ENCODE results near the gene ELMOD1.
A peak's percentile ranks its signal among the peaks of the same experiment; 100 is the strongest.

The ELMOD1 gene

DNA sequence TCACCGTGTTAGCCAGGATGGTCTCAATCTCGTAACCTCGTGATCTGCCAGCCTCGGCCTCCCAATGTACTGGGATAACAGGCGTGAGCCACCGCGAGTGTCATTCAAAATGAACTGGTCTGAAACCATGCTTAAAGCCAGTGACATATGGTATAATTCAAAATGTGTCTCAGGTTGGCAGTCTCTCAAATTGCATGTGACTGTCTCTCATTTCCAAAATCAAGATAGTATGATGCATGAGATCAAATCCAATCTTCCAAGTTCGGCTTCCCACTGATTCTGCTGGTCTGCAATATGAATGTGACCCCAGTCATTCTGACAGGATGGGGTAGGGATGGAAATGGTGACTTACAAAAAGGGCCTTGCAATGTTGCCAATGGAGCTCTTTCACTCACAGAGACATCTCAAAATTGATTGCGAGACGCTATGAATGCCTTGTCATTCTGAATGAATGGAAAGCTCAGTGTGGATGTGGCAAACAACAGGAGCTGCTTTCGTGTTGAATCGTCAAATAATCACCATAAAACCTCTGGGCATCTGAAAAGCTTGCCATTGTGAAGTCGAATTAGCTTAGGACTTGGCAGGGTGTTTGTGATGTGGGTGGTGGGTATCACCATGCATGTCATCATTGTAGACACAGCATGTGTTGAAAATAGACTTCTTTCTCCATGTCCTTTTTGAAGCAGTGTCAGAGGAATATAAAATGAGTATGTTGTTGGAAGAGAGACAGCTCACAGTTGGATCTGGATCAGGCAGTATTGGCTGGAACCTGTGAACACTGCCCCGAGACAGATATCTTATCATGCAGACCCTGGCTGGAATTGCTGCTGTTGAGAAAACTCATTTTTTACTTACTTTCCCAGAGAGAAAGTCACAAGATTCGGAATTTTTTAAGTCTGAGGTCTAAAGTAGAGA is 108.7 kb downstream of the ELMOD1 start:
- DNase-seq (ENCODE audit: insufficient read length, low spot score) (no peak), FAIRE-seq (no peak)
- TF ChIP-seq POLR2A (IDR thresholded peaks at IDR 0.05; ENCODE audit: low read depth, low read length), result no peak

DNA sequence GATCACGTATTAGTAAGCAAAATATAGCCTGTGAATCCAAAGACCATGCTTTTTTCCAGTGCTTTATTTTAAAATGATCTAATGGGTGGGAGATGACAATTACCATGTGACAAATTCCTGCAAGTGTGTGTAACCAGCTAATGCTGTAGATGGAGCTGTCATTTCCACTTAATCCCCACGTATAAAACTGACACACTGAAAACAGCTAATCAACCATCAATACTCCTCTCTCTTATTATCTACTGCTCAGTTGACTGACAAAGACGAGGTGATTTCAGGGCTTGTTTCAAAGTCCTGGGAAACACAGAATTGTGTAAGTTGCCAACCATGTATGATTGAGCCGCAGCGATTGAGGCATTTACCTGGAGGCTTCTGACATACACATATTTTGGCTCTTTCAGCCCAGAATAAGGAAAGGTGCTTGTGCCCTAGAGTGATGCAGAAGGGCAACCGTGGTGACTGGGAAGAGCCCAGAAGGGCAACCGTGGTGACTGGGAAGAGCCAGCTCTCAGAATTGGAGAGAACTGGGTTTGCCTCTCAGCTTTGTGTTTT is 111.2 kb downstream of the ELMOD1 start:
- TF ChIP-seq POLR2A (IDR thresholded peaks at IDR 0.05; ENCODE audit: low read depth, low read length), result no peak
- FAIRE-seq, result no peak
- no peak for DNase-seq (ENCODE audit: insufficient read length, low spot score)

DNA sequence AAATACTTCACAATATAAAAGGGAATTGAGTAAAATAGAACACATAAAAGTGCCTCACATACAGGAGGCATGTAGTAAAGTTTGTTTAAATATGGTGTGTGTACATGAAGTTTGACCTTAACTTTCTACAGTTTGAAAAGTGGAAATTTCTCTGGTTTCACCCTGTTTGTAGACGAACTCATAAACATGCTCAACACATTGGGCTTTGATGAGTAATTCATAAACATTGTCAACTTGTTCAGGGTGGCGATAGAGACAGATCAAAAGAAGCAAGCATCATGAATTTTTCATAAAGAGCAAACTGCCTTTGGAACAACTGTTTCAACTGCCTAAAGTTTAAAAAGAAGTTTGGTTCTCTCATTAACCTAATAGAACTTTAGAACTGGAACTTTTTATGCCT is 111.8 kb downstream of the ELMOD1 start:
- no peak for FAIRE-seq
- DNase-seq (ENCODE audit: insufficient read length, low spot score), result no peak
- no peak for TF ChIP-seq POLR2A (IDR thresholded peaks at IDR 0.05; ENCODE audit: low read depth, low read length)

DNA sequence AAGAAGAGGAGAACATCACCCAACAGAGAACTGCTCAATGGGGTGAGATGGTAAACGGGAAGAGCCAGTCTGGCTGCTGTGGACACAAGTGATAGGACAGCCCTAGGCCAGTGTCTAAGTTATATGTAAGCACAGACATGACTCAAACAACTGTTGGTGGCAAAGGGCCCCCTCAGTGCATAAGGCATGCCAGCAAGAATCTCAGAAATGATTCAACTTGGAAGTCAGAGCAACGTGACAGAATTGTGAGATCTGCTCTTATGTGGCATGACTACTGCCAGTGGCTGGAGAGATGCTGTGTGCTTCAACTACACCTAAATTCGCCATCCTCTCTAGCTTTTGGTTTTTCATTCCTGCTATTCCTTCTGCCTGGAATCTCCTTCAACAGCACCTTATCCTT is 113.5 kb downstream of the ELMOD1 start:
- no peak for TF ChIP-seq POLR2A (IDR thresholded peaks at IDR 0.05; ENCODE audit: low read depth, low read length)
- no peak for DNase-seq (ENCODE audit: insufficient read length, low spot score)
- no peak for FAIRE-seq

DNA sequence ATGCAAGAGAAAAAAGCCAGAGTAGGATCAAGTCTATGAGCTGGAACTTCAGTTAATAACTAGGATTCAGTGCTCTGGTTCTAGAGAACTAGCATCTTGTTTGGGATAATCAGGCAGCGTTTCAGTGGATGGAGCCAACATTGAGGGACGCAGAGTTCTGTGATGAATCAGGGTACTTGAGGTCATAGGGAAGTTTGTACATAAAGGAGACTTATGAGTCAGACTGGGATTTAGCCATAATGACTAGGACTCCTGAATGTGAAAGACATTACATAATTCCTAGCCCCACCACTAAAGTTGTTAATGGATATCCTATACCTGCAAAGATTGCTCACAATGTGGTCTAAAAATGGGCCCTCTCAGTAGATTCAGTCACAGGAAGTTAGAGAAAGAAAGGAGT is 114.1 kb downstream of the ELMOD1 start:
- FAIRE-seq, result peak; percentile 58
- DNase-seq (ENCODE audit: insufficient read length, low spot score), result peak; percentile 33

DNA sequence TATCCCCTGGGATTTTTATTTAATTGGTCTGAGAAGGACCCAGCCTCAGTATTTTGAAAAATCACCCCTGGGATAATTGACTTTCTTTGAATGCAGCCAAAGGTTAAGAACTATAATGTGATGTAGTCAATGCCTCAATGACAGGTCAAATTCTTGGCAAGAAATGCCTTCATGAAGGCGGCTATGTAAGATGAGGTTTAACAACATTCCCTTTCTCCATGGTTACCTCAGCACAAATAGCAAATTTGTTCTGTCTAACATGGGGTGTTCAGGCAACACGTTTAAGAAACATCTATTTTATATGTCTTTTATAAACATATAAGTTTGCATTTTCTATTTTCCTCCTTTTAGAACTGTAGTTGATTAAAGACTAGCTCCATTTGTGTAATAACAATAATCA is 115.6 kb downstream of the ELMOD1 start:
- no peak for TF ChIP-seq POLR2A (IDR thresholded peaks at IDR 0.05; ENCODE audit: low read depth, low read length)
- FAIRE-seq (no peak), DNase-seq (ENCODE audit: insufficient read length, low spot score) (no peak)

More for the DNA sequence above, 114.1 kb downstream of the ELMOD1 start:
- no peak for TF ChIP-seq POLR2A (IDR thresholded peaks at IDR 0.05; ENCODE audit: low read depth, low read length)

DNA sequence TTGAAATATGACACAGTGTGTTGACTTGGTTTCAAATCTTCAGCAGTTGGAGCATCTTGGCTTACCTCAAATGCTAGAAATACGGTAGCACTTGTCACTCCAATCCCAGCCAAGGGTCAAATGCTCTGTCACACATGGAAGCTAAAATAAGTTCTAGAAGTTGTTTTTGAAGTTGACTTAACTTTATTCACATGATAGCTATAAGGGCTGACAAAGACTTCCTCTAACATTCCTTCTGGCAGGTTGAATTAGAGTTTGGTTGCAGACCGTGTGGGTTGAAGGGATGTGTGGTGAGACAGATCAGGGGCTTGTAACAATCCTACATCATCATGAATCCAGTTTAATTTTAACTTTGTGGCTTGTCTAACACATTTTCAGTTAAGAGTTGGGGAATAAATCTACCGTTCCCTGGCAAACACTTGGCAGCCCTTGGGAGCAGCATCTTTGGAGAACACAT is 116.3 kb downstream of the ELMOD1 start:
- FAIRE-seq, result no peak
- DNase-seq (ENCODE audit: insufficient read length, low spot score), result no peak
- TF ChIP-seq POLR2A (IDR thresholded peaks at IDR 0.05; ENCODE audit: low read depth, low read length), result no peak

DNA sequence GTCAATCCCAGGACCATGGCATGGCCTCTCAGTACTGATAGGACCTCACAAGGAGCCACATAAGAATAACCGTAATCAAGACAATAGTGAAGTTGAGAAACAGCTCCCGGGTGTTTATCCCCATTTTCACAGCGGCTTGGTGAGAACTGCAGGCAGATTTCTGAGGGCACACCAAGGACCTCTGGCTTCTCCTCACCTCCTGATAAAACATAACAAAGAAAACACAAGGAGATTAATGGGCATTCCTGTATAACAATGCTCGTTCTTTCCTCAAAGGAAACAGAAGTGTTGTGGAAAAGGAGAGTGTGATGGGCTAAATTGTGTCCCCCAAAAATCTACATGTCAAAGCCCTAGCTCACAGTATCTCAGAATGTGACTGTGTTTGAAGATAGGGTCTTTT is 116.9 kb downstream of the ELMOD1 start:
- TF ChIP-seq POLR2A (IDR thresholded peaks at IDR 0.05; ENCODE audit: low read depth, low read length), result no peak
- DNase-seq (ENCODE audit: insufficient read length, low spot score) (no peak), FAIRE-seq (no peak)

DNA sequence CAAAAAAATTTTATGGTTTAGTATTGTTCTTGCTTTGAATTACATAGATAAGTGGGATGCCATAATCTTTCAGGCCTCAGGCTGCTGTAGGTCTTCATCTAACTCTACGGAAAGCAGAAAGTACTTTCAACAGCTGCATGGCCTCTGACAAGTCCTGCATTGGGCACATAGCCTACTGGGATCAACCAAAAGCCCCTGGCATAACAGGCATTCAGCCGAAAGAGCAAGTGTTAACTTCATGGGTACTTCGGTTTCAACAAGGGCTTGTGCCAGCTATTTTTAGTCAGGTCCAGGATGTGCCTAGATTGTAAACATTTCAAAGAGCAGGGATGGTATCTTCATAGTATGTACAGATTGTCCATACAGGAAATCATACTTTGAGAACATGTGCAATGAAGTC is 117.8 kb downstream of the ELMOD1 start:
- TF ChIP-seq POLR2A (IDR thresholded peaks at IDR 0.05; ENCODE audit: low read depth, low read length), result no peak
- FAIRE-seq (no peak), DNase-seq (ENCODE audit: insufficient read length, low spot score) (no peak)

DNA sequence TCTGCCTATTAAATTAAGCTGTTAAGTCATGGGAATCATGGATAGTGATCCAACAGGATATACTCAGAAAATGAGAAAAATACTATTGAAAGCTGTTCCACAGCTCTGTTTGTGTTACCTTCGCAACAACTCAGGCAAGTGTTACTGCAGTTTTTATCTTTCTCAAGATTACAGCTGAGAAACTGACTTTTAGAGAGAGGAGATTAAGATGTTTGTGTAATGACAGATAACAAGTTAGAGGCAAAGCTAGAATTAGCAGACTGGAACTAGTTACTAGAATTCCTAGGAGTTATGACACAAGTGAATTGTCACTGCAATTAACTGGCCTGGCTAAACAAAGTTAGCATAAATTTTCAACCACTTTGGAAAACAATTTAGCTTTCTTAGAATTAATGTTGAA is 119.4 kb downstream of the ELMOD1 start:
- no peak for DNase-seq (ENCODE audit: insufficient read length, low spot score)
- TF ChIP-seq POLR2A (IDR thresholded peaks at IDR 0.05; ENCODE audit: low read depth, low read length), result no peak
- FAIRE-seq, result no peak

DNA sequence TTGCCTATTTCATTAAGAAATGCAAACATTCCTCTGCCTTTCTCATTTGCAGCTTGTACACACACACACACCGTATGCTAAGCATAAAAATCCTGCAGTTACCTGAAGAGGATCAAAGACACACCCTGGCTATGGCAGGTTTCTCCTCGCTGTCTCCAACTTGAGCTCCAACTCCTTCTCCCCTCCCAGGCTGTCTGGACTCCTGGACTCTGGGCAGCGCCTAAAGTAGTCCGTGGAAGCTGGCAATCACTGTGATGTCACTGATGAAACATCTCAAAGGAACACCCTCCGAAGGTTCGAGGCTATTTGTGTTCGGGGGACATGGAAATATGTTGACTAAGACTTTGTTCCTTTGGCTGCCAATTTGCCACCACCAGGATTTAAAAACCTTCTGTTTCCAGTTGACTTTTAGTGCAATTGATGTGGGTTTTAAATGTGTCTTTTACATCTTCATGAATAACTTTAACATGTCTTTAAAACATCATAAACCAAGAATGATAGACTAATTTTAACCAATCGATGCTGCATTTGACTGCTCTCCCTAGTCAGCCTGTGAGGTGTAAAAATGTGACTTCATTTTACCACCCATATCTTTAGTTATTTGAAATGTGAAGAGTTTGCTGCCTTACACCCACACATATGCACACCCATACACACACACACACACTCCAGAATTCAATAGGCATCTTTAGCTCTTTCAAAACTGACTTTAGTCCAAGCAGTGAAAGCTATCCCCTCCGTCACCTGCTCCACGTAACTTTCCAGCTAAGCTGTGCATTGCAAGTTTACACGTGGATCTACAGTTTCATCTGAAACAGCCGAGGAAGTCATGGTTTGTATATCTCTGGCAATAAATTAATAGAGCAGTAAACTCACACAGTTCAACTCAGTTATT is 121.2 kb downstream of the ELMOD1 start, which contains the start of gene SLN:
Gene SLN, minus strand, starts transcription at position 196 of the 895 bp plus-strand sequence.
- FAIRE-seq (no peak), DNase-seq (ENCODE audit: insufficient read length, low spot score) (no peak)
- no peak for TF ChIP-seq POLR2A (IDR thresholded peaks at IDR 0.05; ENCODE audit: low read depth, low read length)

DNA sequence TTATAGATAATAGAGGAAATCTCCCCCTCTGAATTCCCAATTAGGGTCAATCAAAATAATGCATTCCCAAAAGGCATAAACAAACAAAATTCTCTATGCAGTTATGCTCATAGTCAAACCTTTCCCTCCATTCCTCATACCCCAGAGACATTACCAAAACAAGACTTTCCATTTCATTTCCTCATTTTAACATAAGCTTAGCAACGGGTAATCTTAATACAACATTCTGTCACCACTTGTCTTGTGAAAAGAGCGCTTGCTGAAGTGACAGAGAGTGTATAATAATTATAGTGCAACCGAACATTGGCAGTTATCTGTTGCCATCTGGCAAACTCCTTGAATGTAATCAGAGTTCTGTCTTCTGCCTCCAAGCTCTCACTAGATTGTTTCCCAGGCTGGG is 122.1 kb downstream of the ELMOD1 start:
- FAIRE-seq (no peak), DNase-seq (ENCODE audit: insufficient read length, low spot score) (no peak)
- no peak for TF ChIP-seq POLR2A (IDR thresholded peaks at IDR 0.05; ENCODE audit: low read depth, low read length)

Measured in H54 (cell line).